EL (cell line): Measurements from ENCODE around the gene DOLPP1.
A peak's percentile ranks its signal among the peaks of the same experiment; 100 is the strongest.
"Not testable (repeated sequence)": the region's sequence is repeated elsewhere in the genome, so short reads cannot be mapped to it uniquely, and the experiment has no call there.

Experiments
- DNase-seq: peaks from one replicate; pipeline ENCODE4 v3.0.0-alpha.2; 2016

DOLPP1 gene

GRCh38 chr9:129095170-129095667, 14.3 kb downstream of the DOLPP1 start:
- DNase-seq = no peak

- DNase-seq = no peak
Observed at GRCh38 chr9:129095908-129096307, 15.0 kb downstream of the DOLPP1 start.

GRCh38 chr9:129097671-129098306, 16.9 kb downstream of the DOLPP1 start:
- no peak for DNase-seq

- DNase-seq = no peak
Observed at GRCh38 chr9:129098328-129098727, 17.4 kb downstream of the DOLPP1 start.

- DNase-seq = no peak
Observed at GRCh38 chr9:129100383-129101169, 19.7 kb downstream of the DOLPP1 start.

- no peak for DNase-seq
Observed at GRCh38 chr9:129101279-129101678, 20.4 kb downstream of the DOLPP1 start.

GRCh38 chr9:129102095-129102525, 21.2 kb downstream of the DOLPP1 start:
- no peak for DNase-seq

GRCh38 chr9:129102791-129103594, 22.1 kb downstream of the DOLPP1 start:
- DNase-seq = peak; percentile 54

- no peak for DNase-seq
Observed at GRCh38 chr9:129103595-129103965, 22.7 kb downstream of the DOLPP1 start.

- no peak for DNase-seq
Observed at GRCh38 chr9:129104051-129104450, 23.1 kb downstream of the DOLPP1 start.

- DNase-seq = no peak
Observed at GRCh38 chr9:129105857-129106694, 25.2 kb downstream of the DOLPP1 start.

GRCh38 chr9:129107651-129108050, 26.7 kb downstream of the DOLPP1 start:
- DNase-seq = no peak

GRCh38 chr9:129108083-129108804, 27.3 kb downstream of the DOLPP1 start:
- DNase-seq = no peak

GRCh38 chr9:129108805-129109536, 28.1 kb downstream of the DOLPP1 start:
- no peak for DNase-seq

- DNase-seq = peak; percentile 41
Observed at GRCh38 chr9:129109537-129109903, 28.6 kb downstream of the DOLPP1 start.

- peak; percentile 48 for DNase-seq
Observed at GRCh38 chr9:129109952-129110739, 29.2 kb downstream of the DOLPP1 start.

GRCh38 chr9:129110740-129111527, 30.0 kb downstream of the DOLPP1 start, which contains the start of the genes CRAT and PTPA:
TSS of gene CRAT (minus strand) at chr9:129110793. CDS start at chr9:129110509, 284 bp downstream.
TSS of gene PTPA (plus strand) at chr9:129111415. CDS start at chr9:129111601, 186 bp downstream.
- DNase-seq = peak; percentile 95

- peak; percentile 56 for DNase-seq
Observed at GRCh38 chr9:129111528-129112151, 30.7 kb downstream of the DOLPP1 start.

- DNase-seq = not testable (repeated sequence)
Observed at GRCh38 chr9:129112526-129112925, 31.6 kb downstream of the DOLPP1 start.
